Measurements from ENCODE around the gene FBN2.

DNA sequence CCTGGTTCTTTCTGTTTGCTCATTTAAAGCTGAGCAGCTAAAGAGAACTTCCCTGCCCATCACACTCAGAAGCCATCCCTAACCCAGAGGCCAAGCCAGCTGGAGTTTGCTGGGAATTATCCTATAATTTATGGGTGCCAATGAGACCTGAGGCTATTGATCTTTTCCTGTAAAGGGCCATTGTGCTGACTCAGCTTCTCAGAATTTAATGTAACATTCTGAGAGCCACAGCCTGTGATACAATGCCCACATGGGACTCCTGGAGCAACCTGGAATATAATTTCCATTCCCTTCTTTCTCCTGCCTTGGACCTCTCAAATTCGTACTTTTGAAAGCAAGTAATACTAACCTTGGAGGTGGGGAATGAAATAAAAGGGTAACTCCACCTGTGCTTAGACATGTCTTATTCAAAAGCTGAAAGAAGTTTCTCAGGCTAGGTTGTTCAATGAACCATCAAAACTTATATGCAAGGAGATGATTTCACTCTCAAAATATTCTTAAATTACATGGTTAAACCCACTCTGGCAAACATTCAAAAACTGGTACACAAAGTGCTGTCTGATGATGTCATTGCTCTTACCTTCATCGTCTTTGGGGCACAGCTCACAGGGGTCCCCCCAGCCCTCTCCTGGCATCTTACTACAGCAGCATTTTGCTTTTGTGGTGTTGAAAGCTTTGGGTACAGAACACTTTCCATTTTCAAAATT, 247.7 kb downstream of the FBN2 start:
- TF ChIP-seq, protein P1, sequence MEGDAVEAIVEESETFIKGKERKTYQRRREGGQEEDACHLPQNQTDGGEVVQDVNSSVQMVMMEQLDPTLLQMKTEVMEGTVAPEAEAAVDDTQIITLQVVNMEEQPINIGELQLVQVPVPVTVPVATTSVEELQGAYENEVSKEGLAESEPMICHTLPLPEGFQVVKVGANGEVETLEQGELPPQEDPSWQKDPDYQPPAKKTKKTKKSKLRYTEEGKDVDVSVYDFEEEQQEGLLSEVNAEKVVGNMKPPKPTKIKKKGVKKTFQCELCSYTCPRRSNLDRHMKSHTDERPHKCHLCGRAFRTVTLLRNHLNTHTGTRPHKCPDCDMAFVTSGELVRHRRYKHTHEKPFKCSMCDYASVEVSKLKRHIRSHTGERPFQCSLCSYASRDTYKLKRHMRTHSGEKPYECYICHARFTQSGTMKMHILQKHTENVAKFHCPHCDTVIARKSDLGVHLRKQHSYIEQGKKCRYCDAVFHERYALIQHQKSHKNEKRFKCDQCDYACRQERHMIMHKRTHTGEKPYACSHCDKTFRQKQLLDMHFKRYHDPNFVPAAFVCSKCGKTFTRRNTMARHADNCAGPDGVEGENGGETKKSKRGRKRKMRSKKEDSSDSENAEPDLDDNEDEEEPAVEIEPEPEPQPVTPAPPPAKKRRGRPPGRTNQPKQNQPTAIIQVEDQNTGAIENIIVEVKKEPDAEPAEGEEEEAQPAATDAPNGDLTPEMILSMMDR (IDR thresholded peaks at IDR 0.05): no peak
- no peak for TF ChIP-seq POLR2A (IDR thresholded peaks at IDR 0.05)

Data from lower leg skin (tissue), 3 donors.